HG03442 (cell line): Measurements from ENCODE around the gene SNX6.
"Not testable (repeated sequence)": the region's sequence is repeated elsewhere in the genome, so short reads cannot be mapped to it uniquely, and the experiment has no call there.

ENCODE experiments used
- ATAC-seq: cut with Tn5 transposase; IDR thresholded peaks from one replicate; pipeline ENCODE4 v1.9.1; 2021; ENCODE audit warnings: mild to moderate bottlenecking, moderate library complexity; ENCODE audit not compliant: unreplicated experiment

Gene SNX6

GRCh38 chr14:34629657-34630529 lies at the start of gene SNX6:
Gene SNX6 (minus strand): TSS chr14:34630148. CDS start chr14:34630116, 32 bp downstream.
- ATAC-seq = peak; percentile 85

GRCh38 chr14:34678735-34679134 lies 48.8 kb upstream of the SNX6 start:
- ATAC-seq = no peak

GRCh38 chr14:34678306-34678705 lies 48.4 kb upstream of the SNX6 start:
- ATAC-seq = no peak

GRCh38 chr14:34676516-34677211 lies 46.7 kb upstream of the SNX6 start:
- ATAC-seq = no peak

- ATAC-seq = no peak
These were observed 43.8 kb upstream of the SNX6 start for GRCh38 chr14:34673702-34674101.

GRCh38 chr14:34671716-34672115 lies 41.8 kb upstream of the SNX6 start:
- ATAC-seq = no peak

GRCh38 chr14:34668111-34668510 lies 38.2 kb upstream of the SNX6 start:
- no peak for ATAC-seq

GRCh38 chr14:34667007-34667406 lies 37.1 kb upstream of the SNX6 start:
- ATAC-seq = no peak

GRCh38 chr14:34665785-34666435 lies 36.0 kb upstream of the SNX6 start:
- ATAC-seq = no peak

GRCh38 chr14:34662561-34663088 lies 32.7 kb upstream of the SNX6 start:
- ATAC-seq = no peak

- no peak for ATAC-seq
These were observed 30.8 kb upstream of the SNX6 start for GRCh38 chr14:34660796-34661195.

GRCh38 chr14:34655959-34656358 lies 26.0 kb upstream of the SNX6 start:
- no peak for ATAC-seq

GRCh38 chr14:34653073-34653472 lies 23.1 kb upstream of the SNX6 start:
- ATAC-seq = not testable (repeated sequence)

GRCh38 chr14:34652348-34652747 lies 22.4 kb upstream of the SNX6 start:
- not testable (repeated sequence) for ATAC-seq

GRCh38 chr14:34650786-34651584 lies 21.0 kb upstream of the SNX6 start:
- ATAC-seq = no peak

- not testable (repeated sequence) for ATAC-seq
These were observed 20.1 kb upstream of the SNX6 start for GRCh38 chr14:34650006-34650405.

- no peak for ATAC-seq
These were observed 19.4 kb upstream of the SNX6 start for GRCh38 chr14:34649344-34649743.

- ATAC-seq = no peak
These were observed 16.8 kb upstream of the SNX6 start for GRCh38 chr14:34646570-34647255.

GRCh38 chr14:34643361-34643760 lies 13.4 kb upstream of the SNX6 start:
- no peak for ATAC-seq

- no peak for ATAC-seq
These were observed 12.6 kb upstream of the SNX6 start for GRCh38 chr14:34642595-34642994.
